DOHH2 (cell line): ENCODE measurements around the gene AMDHD1.

Source experiments
- EZH2phosphoT487 ChIP-seq: fragments of 200-600 bp; sonication (generic); IDR thresholded peaks from 2 replicates; pipeline ENCODE4 v1.6.1; 2017; ENCODE audit warnings: borderline replicate concordance, mild to moderate bottlenecking, antibody characterized with exemption, low read length, moderate library complexity, mixed read lengths
- TF ChIP-seq, protein P1 (sequence below): fragments of 200-600 bp; sonication (generic); IDR thresholded peaks from one replicate; pipeline ENCODE4 v1.5.1; 2014; ENCODE audit warnings: antibody characterized with exemption, mild to moderate bottlenecking, low read depth, low read length; ENCODE audit not compliant: poor library complexity, severe bottlenecking

DNA sequence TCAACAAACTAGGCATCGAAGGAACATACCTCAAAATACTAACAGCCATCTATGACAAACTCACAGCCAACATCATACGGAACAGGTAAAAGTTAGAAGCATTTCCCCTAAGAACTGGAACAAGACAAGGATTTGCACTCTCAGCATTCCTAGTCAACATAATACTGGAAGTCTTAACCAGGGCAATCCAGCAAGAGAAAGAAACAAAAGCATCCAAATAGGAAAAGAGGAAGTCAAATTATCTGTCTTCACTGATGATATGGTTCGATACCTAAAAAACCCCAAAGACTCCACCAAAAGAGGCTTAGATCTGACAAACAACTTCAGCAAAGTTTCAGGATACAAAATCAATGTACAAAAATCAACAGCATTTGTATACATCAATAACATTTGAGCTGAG, 33.3 kb upstream of the AMDHD1 start:
- TF ChIP-seq, protein P1, sequence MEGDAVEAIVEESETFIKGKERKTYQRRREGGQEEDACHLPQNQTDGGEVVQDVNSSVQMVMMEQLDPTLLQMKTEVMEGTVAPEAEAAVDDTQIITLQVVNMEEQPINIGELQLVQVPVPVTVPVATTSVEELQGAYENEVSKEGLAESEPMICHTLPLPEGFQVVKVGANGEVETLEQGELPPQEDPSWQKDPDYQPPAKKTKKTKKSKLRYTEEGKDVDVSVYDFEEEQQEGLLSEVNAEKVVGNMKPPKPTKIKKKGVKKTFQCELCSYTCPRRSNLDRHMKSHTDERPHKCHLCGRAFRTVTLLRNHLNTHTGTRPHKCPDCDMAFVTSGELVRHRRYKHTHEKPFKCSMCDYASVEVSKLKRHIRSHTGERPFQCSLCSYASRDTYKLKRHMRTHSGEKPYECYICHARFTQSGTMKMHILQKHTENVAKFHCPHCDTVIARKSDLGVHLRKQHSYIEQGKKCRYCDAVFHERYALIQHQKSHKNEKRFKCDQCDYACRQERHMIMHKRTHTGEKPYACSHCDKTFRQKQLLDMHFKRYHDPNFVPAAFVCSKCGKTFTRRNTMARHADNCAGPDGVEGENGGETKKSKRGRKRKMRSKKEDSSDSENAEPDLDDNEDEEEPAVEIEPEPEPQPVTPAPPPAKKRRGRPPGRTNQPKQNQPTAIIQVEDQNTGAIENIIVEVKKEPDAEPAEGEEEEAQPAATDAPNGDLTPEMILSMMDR = no peak
- no peak for TF ChIP-seq EZH2phosphoT487
